Breast epithelium (tissue), 3 donors: ENCODE results near the gene CCDC148.

Experiments used
- CTCF ChIP-seq, 3 donors: fragments of 450-650 bp; IDR thresholded peaks; one replicate each; pipeline ENCODE4 v1.5.1; 2016 to 2017; ENCODE audit warnings: antibody characterized with exemption in 3 of 3, mild to moderate bottlenecking in 3 of 3, moderate library complexity in 3 of 3
- POLR2A ChIP-seq: fragments of 450-650 bp; IDR thresholded peaks from one replicate; pipeline ENCODE4 v1.6.1; 2016; ENCODE audit warnings: antibody characterized with exemption, mild to moderate bottlenecking, moderate library complexity
- POLR2AphosphoS5 ChIP-seq, 3 donors: sonication (generic); formaldehyde crosslinking; IDR thresholded peaks; one replicate each; pipeline ENCODE4 v1.6.1; 2017; ENCODE audit warnings: antibody characterized with exemption in 3 of 3

DNA sequence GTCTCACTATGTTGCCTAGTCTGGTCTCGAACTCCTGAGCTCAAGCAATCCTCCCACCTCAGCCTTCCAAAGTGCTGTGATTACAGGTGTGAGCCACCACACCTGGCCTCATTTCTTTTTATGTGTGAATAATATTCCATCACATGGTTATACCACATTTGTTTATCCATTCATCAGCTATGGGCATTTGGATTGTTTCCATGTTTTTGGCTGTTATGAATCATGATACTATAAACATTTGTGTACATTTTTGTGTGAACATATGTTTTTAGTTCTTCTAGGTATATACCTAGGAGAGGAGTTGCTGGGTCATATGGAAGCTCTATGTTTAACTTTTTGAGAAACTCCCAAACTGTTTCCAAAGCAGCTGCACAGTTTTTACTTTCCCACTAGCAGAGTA lies 24.6 kb upstream of the CCDC148 start:
- TF ChIP-seq POLR2A (no peak), CTCF (IDR thresholded peaks at IDR 0.05) (no peak), POLR2AphosphoS5 (IDR thresholded peaks at IDR 0.05) (no peak)
